OCI-LY3 (cell line): ENCODE measurements around the gene CORT.

Experiments used
- H2AFZ ChIP-seq: fragments of 200-600, 300-600 bp; shearing (Covaris generic); 2 replicates; pipeline ENCODE4 v1.6.0; 2014; ENCODE audit warnings: antibody characterized with exemption, low read depth, low read length
- H3K27ac ChIP-seq: fragments of 200-600, 300-600 bp; sonication (generic); 2 replicates; pipeline ENCODE4 v1.5.1; 2014; ENCODE audit warnings: mild to moderate bottlenecking, low read length, moderate library complexity, mixed read lengths
- H3K27me3 ChIP-seq: fragments of 200-600, 300-600 bp; sonication (generic); 2 replicates; pipeline ENCODE4 v1.6.1; 2014; ENCODE audit warnings: low read depth, low read length, mixed read lengths
- H3K36me3 ChIP-seq: fragments of 200-600, 300-600 bp; sonication (generic); replicated peaks from 2 replicates; pipeline ENCODE3; 2014; ENCODE audit warnings: low read depth, low read length, mixed read lengths
- H3K4me1 ChIP-seq: fragments of 300-600, 200-600 bp; sonication (generic); 2 replicates; pipeline ENCODE4 v1.6.1; 2014; ENCODE audit warnings: low read length, mixed read lengths
- H3K4me2 ChIP-seq: fragments of 200-600, 300-600 bp; sonication (generic); 2 replicates; pipeline ENCODE4 v1.6.1; 2014; ENCODE audit warnings: low read length, mixed read lengths
- H3K4me3 ChIP-seq: fragments of 300-600, 200-600 bp; sonication (generic); 2 replicates; pipeline ENCODE4 v1.5.1; 2014; ENCODE audit warnings: antibody characterized with exemption, mild to moderate bottlenecking, low read length, moderate library complexity
- H3K79me2 ChIP-seq: fragments of 300-600, 200-600 bp; shearing (Covaris generic); 2 replicates; pipeline ENCODE4 v1.6.1; 2014; ENCODE audit warnings: mild to moderate bottlenecking, low read length, mixed read lengths
- H3K9ac ChIP-seq: fragments of 300-600, 200-600 bp; shearing (Covaris generic); 2 replicates; pipeline ENCODE4 v1.6.0; 2014; ENCODE audit warnings: mild to moderate bottlenecking, low read length, moderate library complexity
- H3K9me3 ChIP-seq: fragments of 200-600, 300-600 bp; shearing (Covaris generic); 2 replicates; pipeline ENCODE4 v1.6.1; 2014; ENCODE audit warnings: low read length, mixed read lengths; ENCODE audit not compliant: insufficient read depth
- H4K20me1 ChIP-seq: fragments of 200-600, 300-600 bp; sonication (generic); 2 replicates; pipeline ENCODE4 v1.6.1; 2016; ENCODE audit warnings: low read length, mixed read lengths; ENCODE audit not compliant: insufficient read depth
- CTCF ChIP-seq: fragments of 200-600, 300-600 bp; sonication (generic); IDR thresholded peaks from 2 replicates; pipeline ENCODE4 v1.5.1; 2014; ENCODE audit warnings: antibody characterized with exemption, low read length, low read depth
- EZH2phosphoT487 ChIP-seq: fragments of 200-600 bp; shearing (Covaris generic); IDR thresholded peaks from 2 replicates; pipeline ENCODE4 v1.6.1; 2018; ENCODE audit warnings: antibody characterized with exemption, mixed run types, low read depth

The CORT gene

GRCh38 chr1:10489291-10490055 lies 39.6 kb downstream of the CORT start:
- Histone ChIP-seq H3K9me3 (no peaks in the 10 kb centered on the region), H3K79me2 (peaks cover 8% of the 10 kb centered on the region), H2AFZ (no peak overlapping the region), H3K9ac (no peak overlapping the region), H3K36me3 (no peaks in the 10 kb centered on the region), H3K27me3 (no peaks in the 10 kb centered on the region), H3K4me2 (no peak overlapping the region), H4K20me1 (no peaks in the 10 kb centered on the region), H3K27ac (no peak overlapping the region), H3K4me3 (no peak overlapping the region), H3K4me1 (peaks cover 6% of the 10 kb centered on the region)
- no peak for TF ChIP-seq EZH2phosphoT487
- TF ChIP-seq CTCF, result no peak

- no peaks in the 10 kb centered on the region for H3K27me3 ChIP-seq
- H2AFZ ChIP-seq, result no peak overlapping the region
- H3K36me3 ChIP-seq, result no peaks in the 10 kb centered on the region
- H3K27ac ChIP-seq, result no peak overlapping the region
- TF ChIP-seq EZH2phosphoT487, result no peak
- no peak for TF ChIP-seq CTCF
- H3K9ac ChIP-seq, result no peak overlapping the region
- H3K9me3 ChIP-seq, result no peaks in the 10 kb centered on the region
- no peak overlapping the region for H3K4me3 ChIP-seq
- H3K4me2 ChIP-seq, result no peak overlapping the region
- peaks cover 15% of the 10 kb centered on the region for H3K4me1 ChIP-seq
- H4K20me1 ChIP-seq, result peaks cover 6% of the 10 kb centered on the region
- H3K79me2 ChIP-seq, result peaks cover 2% of the 10 kb centered on the region
Observed at GRCh38 chr1:10490286-10490970, 40.6 kb downstream of the CORT start.

GRCh38 chr1:10494418-10494753 lies 44.6 kb downstream of the CORT start:
- Histone ChIP-seq H3K27ac (no peak overlapping the region), H3K4me2 (peak overlapping the region; percentile 100), H3K4me3 (peak overlapping the region; percentile 83; the same call in 1 of the 2 replicates), H3K27me3 (no peaks in the 10 kb centered on the region), H3K9me3 (no peaks in the 10 kb centered on the region), H4K20me1 (peaks cover 17% of the 10 kb centered on the region), H3K9ac (no peak overlapping the region; the same call in 1 of the 2 replicates), H3K79me2 (peaks cover 10% of the 10 kb centered on the region), H2AFZ (no peak overlapping the region), H3K4me1 (peaks cover 22% of the 10 kb centered on the region), H3K36me3 (peaks cover 4% of the 10 kb centered on the region)
- TF ChIP-seq CTCF, result no peak
- TF ChIP-seq EZH2phosphoT487, result no peak

GRCh38 chr1:10494754-10495474 lies 45.1 kb downstream of the CORT start:
- TF ChIP-seq CTCF (peak; percentile 75), EZH2phosphoT487 (no peak)
- peak overlapping the region; percentile 100 for H3K4me2 ChIP-seq
- H3K27me3 ChIP-seq, result no peaks in the 10 kb centered on the region
- peaks cover 4% of the 10 kb centered on the region for H3K36me3 ChIP-seq
- no peaks in the 10 kb centered on the region for H3K9me3 ChIP-seq
- H3K9ac ChIP-seq, result peak overlapping the region; percentile 58; the same call in 1 of the 2 replicates
- peak overlapping the region; percentile 54; the same call in 1 of the 2 replicates for H2AFZ ChIP-seq
- H3K27ac ChIP-seq, result peak overlapping the region; percentile 70
- peaks cover 9% of the 10 kb centered on the region for H3K79me2 ChIP-seq
- H4K20me1 ChIP-seq, result peaks cover 17% of the 10 kb centered on the region
- peaks cover 19% of the 10 kb centered on the region for H3K4me1 ChIP-seq
- peak overlapping the region; percentile 83 for H3K4me3 ChIP-seq
